Amygdala (tissue), 56 donors: ENCODE results near the gene MTG1.

Source experiments
- DNase-seq, 56 donors: peaks; one replicate each; lab custom pipeline; 2025; lab: John Stamatoyannopoulos, UW

The MTG1 gene

DNA sequence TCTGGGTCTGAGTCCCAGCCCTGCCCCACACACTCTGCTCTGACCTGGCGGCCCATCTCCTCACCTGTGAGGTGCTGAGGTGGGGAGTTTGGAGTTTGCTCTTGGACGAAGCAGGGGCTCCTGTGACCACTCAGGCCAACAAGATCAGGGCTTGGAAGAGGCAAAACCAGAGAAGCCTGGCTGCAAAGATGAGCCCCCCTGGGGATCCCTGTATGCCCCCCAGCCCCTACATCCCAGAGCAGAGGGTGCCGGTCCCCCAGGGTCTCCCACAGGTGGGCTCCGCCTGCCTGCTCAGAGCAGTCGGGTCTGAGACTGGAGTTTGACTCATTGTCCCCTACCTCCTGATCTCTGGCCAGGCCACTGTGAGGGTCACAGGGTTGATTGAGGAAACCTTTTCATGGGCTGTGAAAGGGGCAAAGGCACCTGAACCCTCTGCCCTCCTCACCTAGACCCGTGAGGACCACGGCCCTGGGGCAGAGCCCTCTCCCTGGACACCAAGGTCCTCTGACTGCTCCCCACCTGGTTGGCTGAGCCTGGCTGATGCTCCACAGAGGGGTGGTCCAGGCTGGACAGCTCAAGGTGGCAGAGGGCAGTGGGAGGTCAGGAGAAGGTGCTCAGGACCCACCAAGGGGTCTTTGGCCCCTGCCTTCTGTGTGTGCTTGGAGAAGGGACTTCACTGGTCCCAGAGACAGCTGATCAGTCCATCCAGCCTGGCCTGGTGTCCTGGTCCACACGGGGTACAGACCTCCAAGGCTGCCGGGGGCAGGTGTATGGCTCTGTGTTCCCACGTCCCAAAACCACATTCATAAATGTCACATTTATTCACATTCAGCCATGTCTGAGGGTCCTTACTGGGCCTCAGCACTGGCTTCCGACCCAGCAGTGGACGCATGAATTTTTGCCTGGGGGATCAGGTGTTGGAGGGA lies 50.6 kb downstream of the MTG1 start:
- no peak for DNase-seq

DNA sequence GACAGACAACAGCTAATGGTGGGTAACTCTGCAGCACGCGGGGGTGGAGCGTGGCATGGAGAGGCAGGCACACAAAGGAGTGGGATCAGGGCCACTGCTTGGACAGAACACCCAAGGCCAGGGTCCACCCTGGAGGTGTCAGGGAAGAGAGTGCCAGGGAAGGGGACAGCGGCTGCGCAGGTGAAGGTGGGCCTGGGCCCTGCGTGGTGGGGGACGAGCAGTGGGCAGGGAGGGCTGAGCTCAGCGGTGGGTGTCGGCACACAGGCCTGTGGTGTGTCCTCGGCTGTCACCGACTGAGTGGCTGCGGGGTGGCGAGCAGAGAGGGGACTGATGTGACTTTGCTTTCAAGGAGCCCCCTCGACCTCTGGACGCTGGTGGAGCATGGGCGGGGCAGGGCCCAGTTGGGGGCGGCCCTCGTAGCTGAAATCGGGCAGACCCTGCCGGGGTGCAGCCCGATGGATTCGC lies 51.3 kb downstream of the MTG1 start:
- no peak for DNase-seq

DNA sequence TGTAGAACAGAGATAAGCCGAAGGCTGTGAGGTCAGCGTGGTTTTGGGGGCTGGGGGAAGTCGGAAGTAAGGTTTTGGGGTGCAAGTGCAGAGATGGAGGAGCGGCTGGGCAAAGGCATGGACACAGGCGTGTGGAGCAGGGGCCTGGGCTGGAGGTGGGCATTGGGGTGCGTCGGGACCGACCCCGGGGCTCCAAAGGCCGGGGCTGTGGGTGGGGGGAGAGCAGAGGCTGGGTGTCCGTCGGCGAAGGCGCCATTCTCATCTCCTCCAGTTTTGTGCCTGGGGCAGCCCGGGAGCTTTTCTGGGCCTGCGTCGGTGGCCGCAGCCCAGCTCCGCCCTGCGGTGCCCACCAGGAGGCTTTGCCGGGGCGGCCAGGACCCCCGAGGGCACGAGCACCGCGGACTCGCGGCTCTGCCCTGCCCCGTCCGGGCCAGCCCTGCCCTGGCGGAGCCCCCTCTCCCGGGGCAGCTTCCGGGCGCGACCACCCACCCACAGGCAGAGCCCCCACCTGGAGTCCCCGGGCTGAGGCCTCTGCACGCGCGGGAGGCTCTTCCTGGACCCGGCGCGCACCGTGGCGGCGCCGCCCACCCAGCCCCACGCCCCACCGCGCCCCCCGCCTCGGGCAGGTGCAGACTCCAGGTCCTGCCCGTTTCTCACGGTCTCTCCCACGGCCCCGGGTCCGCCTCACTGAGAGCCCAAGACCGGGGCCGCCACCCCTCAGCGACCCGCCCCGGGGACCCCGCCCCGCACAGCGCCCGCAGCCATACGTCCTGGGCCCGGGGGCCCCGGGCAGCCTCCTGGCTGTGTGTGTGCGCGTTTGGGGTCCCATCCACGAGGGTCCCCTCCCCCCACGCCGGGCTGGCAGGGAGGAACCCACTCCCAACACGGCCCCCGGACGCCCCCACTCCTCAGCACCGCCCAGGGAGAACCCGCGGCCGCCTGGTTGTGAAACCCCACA lies 52.1 kb downstream of the MTG1 start:
- no peak for DNase-seq

DNA sequence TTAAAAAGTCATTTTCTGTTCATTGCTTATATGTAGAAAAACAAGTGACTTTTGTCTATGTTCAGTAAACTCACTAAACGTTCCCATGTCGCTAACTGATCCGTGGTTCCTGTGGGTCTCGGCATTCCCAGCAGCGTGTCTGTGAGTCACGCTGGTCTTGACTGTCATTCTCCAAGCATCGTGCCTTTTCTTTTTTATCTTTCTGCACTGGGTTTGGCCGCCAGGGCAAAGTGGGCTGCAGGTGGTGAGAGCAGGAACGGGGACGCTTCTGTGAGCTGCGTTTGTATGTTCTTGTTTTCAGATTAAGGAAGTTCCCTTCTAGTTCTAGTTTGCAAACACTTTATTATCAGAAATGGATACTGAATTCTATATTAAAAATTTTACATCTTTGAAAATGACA lies 53.0 kb downstream of the MTG1 start:
- no peak for DNase-seq

DNA sequence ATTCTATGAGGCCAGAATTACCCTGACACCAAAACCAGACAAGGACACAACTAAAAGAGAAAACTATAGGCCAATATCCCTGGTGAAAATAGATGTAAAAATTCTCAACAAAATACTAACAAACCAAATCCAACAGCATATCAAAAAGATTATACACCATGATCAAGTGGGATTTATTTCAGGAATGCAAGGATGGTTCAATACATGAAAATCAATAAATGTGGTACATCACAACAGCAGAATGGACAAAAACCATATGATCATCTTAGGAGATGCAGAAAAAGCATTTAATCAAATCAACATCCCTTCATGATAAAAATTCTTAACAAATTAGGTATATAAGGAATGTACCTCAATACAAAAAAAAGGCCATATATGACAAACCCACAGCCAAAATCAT lies 54.2 kb downstream of the MTG1 start:
- DNase-seq, result no peak

DNA sequence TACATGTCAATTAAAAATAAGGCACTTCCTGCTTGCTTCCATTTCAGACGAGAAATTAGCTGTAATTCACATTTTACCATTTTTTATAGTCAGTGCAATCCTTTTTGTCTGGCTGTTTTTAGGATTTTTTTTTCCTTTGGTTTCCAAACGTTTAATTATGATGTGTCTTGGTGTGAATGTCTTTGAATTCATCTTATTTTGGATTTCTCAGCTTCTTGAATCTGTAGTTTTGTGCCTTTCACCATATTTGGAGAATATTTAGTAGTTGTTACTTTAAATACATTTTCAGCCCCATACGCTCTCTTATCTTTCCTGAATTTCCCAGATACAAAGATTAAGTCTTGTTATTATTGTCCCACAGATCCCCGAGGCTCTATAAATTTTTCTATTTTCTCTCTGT lies 57.4 kb downstream of the MTG1 start:
- no peak for DNase-seq

DNA sequence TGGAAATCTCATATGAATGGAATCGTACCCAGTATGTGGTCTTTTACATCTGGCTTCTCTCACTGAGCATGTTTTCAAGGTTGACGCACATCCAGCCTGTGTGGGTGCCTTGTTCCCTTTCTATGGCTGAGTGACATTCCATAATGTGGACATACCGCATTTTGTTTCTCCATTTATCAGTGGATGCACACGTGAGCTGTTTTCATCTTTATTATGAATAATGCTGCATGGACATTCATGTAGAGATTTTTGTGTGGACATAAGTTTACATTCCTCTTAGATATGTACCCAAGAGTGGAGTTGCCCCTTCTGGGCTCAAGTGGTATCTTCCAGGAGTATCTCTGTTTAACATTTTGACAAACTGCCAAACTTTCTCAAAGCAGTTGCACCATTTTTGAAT lies 58.5 kb downstream of the MTG1 start:
- no peak for DNase-seq

DNA sequence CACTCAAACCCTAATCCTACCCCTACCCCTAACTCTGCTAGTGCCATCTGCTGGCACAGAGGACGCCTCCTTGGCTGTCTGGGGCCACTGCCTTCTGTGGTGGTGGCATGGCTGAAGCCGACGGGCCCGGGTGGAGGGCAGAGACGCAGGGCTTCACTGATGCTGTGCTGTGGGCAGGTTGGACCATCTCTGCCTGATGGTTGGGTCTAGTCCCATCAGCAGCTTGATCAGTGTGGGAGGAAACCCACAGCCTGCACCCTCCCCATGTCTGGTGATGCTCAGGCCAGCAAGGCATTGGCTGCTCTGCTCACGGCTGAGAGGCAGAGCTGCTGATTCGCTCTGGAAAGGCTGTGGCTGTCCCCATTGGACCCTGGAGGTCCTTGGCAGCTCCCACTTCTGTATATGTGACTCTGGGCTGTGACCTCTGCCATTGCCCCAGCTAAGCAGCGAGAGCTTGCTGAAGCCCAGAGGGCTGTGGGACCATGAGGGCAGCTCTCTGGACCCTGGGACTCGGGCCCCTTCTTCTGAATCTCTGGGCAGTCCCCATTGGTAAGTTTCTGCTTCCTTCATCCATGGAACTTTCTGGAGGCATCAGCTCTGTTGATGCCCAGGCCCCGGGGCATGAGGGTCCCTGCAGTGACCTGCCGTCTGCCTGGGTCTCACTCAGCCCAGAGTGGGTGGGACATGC lies 59.7 kb downstream of the MTG1 start, which contains the start of gene SCART1:
Gene SCART1, plus strand, starts transcription at position 430 of the 688 bp plus-strand sequence. Its CDS starts 53 bp downstream, at position 483.
- DNase-seq, result no peak

DNA sequence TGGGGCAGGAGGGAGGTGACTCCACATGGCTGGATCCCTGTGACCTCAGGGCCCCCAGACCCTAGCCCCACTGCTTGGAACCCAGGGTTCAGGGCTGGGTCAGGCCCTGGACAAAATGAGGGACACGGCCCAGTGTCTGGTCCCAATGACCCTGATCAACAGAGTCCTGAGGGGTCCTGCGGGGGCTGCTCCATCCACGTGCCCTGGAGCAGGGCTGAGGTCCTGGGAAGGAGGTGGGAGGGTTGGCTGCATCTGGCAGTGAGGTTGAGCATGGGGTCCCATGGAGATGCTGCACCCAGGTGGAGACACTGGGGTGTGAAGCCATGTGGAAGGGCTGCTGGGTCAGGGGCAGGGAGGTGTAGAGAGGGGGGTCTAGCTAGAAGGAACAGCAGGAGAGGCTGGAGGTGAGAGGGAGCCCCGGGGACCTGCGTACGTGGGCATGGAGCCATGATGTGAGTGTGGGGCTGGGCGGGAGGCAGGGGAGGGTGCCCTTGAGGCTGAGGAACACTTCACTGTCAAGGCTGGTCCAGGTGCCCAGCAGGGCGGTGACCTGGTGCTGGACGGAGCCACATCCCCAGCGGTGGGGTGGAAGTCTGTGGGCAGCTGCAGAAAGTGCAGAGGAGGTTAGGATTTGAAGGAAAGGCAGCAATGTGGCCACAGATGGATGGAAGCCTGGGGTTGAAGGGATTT lies 60.4 kb downstream of the MTG1 start:
- DNase-seq, result no peak

DNA sequence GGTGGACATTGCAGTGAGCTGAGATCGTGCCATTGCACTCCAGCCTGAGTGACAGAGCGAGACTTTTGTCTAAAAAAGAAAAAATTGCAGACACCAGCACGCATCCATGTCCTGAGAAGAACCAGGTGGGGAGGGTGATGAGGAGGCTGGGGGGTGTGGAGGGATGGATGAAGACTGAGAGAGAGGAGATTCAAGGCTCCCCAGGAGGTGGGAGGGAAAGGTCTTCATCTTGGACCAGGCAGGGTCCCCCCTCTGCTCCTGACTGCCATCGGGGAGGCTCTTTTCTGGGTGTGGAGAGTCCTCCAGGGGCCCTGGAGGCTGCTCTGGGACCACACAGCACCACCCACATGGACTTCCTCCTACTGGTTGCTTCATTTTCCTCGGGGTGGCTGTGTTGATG lies 61.2 kb downstream of the MTG1 start:
- DNase-seq, result no peak

DNA sequence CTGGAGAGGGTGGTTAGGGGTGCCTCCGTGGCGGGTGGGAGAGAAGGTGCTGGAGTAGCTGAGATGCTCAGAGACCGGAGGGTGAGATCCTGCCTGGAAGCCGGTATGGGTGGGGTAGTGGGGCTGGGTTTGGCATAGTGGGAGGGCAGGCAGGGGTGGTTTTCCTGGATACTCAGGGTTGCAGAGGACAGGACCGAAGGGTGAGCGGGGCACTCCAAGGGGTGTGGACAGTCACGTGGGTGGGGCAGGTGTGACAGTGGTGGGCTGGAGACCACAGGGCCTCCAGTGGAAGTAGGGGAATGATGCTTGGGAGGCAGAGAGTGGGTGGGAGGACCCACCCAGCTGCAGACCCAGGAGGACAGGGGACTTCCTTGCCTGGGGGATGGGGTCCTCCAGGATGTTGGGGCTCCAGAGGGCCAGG lies 61.7 kb downstream of the MTG1 start:
- no peak for DNase-seq

DNA sequence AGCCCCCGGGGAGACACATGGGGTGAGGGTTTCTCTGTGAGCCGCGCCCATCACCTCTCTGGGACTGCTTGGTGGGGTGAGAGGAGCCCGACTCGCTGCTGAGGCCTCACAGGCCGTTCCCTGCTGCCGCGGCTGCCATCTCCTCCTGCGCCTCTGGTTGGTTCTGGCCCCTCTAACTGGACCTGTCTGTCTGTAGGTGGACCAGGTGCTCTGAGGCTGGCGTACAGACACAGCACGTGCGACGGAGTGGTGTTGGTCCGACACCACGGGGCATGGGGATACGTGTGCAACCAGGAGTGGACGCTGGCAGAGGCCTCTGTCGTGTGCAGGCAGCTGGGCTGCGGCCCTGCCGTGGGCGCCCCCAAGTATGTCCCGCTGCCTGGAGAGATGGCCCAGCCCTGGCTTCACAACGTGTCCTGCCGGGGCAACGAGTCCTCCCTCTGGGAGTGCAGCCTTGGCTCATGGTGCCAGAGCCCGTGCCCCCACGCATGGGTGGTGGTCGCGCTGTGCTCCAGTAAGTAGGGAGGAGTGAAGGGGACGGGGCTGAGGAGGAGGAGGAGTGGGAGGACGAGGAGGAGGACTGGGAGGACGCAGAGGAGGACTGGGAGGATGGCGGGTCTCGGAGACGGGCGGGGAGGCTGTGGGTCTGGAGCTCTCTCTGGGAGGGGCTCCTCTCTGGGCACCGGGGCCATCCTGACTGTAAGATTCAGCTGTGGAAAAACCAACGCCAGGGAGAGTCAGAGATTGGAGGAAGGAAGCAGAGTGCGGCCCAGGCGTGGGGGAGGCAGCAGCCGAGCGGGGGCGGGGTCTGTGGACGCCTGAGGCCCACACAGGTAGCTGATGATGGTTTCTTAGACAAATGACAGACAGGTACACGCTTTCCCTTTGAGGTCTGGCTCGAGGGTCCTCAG lies 62.3 kb downstream of the MTG1 start:
- DNase-seq, result no peak

DNA sequence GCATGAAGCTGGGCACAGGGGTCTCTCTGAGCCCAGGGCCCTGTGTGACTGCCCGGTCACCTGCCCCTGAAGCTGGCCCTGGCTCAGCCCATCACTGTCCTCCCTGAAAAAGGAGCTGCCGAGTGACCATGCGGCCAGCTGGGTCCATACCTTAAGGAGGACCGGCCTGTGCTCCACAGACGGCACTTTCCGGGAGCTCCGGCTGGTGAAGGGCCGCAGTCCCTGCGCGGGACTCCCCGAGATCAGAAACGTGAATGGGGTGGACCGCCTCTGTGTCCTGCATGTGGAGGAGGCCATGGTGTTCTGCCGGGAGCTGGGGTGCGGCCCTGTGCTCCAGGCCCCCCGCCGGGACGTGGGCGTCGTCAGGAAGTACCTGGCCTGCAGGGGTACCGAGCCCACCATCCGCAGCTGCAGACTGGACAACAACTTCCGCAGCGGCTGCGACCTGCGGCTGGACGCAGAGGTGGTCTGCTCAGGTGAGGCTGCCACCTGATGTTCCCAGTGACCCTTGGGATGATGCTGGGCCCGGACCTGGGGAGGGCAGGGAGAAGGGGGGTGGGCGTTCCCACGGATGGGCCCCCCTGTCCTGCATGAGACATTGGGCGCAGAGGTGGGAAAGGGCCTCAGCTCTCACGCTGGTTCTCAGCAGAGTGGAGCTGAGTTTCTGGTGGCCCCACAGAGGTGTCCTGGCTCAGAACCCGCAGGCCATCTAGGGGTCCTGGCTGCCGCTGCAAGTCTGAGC lies 63.3 kb downstream of the MTG1 start:
- no peak for DNase-seq

DNA sequence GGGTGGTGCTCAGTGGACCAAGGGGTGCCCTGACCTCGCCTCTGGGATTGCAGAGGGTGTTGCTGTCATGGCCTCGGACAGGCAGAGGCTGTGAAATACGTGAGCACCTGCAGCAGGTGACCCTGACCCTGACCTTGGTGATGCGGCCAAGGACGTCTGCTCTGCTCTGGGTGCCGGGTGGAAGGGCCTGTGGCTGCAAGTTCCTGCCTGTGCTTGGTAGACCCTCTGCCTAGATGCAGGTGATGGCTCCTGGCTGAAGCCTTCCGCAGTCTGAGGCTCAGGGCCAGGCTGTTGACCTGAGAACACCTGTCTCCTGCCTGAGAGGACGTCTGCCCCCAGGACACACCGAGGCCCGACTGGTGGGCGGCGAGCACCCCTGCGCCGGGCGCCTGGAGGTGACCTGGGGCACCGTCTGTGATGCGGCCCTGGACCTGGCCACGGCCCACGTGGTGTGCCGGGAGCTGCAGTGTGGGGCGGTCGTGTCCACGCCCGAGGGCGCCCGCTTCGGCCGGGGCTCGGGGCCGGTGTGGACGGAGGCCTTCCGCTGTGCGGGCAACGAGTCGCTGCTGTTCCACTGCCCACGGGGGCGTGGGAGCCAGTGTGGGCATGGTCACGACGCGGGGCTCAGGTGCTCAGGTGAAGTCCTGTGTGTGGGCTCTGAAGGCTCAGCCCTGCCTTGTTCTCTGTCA lies 64.2 kb downstream of the MTG1 start:
- DNase-seq, result no peak

DNA sequence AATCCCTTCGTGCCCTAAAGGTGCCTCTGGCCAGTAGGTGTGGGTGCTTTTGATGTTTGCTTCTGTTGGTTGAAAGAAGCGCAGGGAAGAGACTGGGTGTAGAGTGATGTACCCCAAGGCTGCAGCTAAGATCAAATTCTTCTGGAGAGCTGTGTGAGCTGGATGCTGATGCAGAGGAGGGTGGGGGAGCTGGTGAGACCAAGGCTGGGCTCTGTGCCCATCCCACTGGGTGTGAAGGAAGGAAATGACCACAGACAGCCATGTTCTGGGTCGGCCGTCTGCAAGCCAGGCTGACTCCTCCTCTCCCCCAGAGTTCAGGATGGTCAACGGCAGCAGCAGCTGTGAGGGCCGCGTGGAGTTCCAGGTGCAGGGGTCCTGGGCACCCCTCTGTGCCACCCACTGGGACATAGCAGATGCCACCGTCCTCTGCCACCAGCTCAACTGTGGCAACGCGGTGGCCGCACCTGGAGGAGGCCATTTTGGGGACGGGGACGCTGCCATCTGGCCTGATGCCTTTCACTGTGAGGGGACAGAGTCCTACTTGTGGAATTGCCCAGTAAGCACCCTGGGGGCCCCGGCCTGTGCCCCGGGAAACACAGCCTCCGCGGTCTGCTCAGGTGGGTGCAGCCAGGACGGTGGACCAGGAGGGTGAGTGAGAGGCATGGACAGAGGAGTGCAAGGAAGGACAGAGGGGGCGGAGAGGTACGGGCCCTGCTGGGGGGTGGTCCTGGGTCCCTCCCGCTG lies 64.9 kb downstream of the MTG1 start:
- no peak for DNase-seq

DNA sequence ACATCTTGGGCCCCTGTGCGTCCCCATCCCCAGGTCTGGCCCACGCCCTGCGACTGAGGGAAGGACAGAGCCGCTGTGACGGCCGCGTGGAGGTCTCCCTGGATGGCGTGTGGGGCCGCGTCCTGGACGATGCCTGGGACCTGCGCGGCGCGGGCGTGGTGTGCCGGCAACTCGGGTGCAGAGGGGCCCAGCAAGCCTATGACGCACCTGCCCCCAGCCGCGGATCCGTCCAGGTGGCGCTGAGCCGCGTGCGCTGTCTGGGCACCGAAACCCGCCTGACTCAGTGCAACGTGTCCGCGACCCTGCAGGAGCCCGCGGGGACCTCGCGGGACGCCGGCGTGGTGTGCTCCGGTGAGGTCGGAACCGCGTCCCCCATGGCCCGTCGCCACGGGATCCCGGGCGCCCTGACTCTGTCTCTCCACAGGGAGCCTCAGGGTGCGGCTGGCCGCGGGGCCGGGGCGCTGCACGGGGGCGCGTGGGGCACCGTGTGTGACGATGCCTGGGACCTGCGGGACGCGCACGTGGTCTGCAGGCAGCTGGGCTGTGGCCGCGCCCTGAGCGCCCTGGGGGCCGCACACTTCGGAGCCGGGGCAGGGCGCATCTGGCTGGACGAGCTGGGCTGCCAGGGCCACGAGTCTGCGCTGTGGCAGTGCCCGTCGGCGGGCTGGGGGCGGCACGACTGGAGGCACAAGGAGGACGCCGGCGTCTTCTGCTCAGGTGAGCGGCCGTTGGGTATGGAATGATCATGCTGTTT lies 65.7 kb downstream of the MTG1 start:
- DNase-seq, result no peak
